GM19351 (cell line): Measurements from ENCODE around the gene SSNA1.

Source experiments
- ATAC-seq: cut with Tn5 transposase; IDR thresholded peaks from one replicate; pipeline ENCODE4 v1.9.1; 2021; ENCODE audit warnings: mild to moderate bottlenecking, moderate library complexity; ENCODE audit not compliant: unreplicated experiment

Gene SSNA1

GRCh38 chr9:137217276-137218211 is 29.1 kb downstream of the SSNA1 start:
- ATAC-seq: no peak

DNA sequence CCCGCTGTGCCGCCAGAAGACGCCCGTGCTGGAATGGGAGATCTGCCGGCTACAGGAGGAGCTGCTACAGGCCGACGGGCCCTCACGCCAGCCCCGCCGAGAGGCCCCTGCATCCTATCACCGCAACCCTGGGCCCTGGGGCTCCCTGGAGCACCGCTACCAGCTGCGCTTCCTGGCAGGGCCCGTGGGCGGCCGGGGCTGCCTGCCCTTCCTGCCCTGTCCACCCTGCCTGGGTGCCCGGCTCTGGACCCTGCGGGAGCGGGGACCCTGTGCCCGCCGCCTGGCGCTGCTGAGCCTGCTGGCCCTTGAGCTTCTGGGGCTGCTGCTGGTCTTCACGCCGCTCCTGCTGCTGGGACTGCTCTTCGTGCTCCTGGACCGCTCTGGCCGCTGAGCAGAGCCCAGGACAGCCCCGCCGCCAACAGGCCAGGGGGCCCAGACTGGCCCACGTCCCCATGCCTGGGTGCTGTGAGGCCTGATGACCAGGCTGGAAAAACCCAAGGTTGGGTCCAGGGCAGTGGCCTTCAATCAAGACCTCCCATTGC is 29.8 kb downstream of the SSNA1 start:
- no peak for ATAC-seq

DNA sequence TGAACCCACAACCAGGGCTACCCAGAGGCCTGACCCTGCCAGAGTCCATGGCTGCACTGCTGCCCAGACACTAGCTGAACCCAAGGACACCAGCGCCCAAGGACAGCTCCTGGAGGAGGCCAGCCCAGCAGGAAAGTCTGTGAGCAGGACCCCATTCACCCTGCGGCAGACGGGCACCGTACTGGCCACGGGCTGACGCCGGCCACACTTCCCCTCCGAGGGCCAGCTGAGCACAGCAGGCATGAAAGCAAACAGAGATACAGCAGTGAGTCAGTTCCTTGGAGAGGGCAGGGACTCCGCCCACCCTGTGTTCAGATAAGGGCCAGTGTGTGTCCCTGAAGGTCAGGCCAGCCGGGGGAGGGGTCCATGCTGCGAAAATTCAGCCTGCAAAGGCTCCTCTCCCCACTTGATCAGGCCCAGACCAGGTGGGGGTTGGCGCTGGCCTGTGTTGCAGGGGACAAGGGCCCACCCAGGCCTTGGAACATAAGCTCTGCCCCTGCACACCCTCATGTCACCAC is 30.3 kb downstream of the SSNA1 start:
- ATAC-seq: no peak

GRCh38 chr9:137219757-137220316 is 31.4 kb downstream of the SSNA1 start:
- no peak for ATAC-seq

- no peak for ATAC-seq
Measured at GRCh38 chr9:137220317-137221094, 32.0 kb downstream of the SSNA1 start.

- ATAC-seq: no peak
Measured at GRCh38 chr9:137221095-137221505, 32.6 kb downstream of the SSNA1 start.

DNA sequence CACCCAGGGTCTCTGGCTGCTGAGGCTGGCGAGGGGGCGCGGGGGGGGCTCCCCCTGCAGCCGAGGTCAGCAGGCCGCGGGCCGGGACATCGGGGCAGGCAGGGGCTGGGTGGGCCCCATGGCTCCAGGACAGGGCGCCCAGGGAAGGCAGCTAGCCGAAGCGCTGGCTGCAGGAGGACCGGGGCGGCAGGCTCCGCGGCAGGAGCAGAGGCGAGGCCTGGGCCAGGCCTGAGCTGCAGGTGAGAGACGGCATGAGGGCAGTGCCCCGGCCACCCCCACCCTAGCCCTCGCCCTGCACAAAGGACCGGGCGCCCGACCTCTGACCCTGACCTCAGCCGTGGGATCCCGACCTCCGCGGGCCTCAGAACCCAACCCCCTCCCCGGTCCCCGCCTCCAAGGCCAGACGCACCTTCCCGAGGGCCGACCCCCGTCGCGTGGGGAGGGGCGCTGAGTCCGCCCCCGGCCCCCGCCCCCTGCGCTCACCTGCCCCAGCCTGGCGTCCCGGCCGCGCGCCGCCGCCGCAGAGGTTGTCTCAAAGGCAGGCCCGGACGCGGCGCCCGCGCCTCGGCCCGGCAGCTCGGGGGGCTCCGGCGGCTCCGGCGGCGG is 33.1 kb downstream of the SSNA1 start:
- no peak for ATAC-seq

DNA sequence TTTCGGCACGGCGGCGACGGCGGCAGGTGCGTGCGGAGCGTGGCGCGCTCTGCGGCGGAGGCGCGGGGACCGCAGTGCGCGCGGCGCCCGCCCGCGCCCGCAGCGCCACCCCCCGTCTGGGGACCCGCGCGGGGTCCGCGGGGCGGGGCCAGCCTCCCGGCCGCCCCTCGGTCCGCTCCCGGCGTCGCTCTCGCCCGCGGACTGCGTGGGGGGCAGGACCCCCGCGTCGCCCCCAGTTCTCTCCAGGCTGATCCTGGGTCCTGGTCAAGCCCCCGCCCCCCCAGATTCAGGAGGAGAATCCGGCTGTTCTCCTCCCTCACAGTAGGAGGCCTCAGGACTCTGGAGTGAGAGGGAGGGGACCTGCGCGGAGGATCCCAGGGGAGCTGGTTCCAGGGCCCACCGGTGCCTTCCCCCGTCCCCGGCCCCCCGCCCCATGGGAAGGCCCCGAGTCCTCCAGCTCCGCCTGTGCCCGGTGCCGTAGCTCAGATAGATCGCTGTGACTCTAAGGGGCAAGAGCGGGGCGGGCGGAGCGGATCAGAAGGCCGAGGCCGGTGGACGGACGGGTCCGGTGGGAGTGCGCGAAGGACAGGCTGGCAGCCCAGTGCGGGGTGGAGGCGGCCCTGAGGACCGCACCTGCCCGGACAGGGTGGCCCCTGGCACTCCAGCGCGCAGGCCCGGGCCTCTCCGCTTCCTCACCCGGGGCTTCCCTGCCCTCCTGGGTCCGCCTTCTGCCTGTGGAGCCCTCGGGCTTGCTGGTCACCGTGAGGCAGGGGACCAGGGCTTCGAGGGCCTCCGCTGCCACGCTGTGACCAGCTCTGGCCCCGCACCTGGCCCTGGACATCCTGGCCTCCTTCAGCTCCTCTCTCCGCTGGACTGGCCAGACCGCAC is 34.0 kb downstream of the SSNA1 start, which contains the start of gene RNF208:
Gene RNF208 (minus strand): TSS at position 51 of the 888 bp plus-strand sequence. CDS start 1,028 bp downstream, outside the sequence.
- ATAC-seq: no peak

DNA sequence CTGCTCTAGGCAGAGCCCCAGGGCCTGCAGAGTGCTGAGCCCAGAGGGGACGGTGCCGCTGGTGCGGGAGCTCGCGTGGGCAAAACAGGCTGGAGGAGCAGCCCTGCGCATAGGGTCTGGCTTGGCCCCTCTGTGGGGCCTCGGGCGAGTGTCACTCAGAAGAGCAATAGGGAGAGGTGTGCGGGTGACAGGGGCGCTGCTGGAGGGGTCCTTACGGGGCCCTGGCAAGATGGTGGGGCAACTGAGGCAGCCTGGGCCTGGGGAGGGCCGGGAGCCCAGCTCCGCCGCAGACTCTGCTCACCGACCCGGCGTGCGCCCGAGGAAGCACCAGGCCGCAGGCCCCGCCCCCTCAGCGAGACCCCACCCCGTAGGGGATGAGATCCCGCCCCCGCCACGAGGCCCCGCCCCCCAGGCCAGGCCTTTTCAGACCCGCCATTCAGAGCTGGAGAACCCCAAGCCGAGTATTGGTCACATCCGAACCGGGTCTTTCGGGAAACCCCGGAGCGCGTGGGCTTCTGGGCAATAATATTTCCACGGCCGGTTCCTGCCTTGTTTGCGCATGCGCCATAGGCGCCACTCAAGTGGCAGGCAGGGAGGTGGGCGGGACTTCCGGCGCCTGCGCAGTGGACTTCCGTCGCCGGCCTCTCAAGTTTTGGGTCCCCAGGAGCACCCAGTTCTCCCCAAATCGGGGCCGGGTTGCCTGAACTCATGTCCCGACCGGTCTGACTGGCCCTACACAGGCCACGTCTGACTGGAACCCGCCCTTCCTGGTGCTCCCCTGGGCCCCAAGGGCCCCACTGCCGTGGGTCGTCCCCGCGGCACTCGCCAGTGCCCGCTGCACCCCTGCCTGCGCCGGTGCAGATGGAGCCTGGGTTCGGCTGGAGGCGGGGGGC is 34.8 kb downstream of the SSNA1 start:
- peak; percentile 74 for ATAC-seq

DNA sequence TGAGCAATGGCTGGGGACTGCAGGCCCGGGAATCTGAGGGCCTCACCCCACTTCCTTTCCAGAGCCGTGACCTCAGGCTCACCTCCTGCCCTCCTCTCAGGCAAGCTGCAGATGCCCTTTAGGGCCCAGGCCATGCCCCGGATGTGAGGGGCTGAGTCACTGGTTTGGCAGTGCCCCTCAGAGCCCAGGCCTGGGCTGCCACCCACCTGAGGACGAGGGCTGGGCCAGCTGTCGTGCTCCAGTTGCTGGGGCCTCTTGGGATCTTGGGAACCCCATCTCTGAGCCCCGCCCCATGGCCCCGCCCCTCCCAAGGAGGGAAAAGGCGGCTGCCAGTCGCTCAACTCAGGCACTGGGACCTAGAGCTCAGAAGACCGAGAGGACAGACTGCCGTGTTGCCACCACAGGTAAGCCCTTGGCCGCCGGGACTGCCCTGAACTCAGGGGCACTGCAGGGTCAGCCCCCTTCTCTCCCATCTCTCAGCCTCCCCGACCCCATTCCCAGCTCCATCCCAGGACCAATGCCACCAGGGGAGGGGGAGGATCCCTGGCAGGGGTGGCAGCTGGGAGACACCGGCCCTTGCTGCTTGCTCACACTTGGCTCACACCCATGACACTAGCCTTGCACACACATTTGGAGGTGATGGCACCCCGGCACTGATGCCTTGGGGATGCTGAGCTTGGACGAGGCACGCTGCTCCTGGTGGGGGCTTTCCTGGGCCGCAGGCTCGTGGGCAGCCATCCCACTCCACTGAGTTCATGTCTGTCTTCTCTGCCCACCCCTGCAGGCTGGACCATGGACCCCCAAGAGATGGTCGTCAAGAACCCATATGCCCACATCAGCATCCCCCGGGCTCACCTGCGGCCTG is 36.6 kb downstream of the SSNA1 start, which contains the start of gene CYSRT1:
Gene CYSRT1 (plus strand): TSS at position 345 of the 865 bp plus-strand sequence. CDS start 448 bp downstream, at position 793.
- ATAC-seq: no peak

- no peak for ATAC-seq
Measured at GRCh38 chr9:137225699-137226331, 37.3 kb downstream of the SSNA1 start.

DNA sequence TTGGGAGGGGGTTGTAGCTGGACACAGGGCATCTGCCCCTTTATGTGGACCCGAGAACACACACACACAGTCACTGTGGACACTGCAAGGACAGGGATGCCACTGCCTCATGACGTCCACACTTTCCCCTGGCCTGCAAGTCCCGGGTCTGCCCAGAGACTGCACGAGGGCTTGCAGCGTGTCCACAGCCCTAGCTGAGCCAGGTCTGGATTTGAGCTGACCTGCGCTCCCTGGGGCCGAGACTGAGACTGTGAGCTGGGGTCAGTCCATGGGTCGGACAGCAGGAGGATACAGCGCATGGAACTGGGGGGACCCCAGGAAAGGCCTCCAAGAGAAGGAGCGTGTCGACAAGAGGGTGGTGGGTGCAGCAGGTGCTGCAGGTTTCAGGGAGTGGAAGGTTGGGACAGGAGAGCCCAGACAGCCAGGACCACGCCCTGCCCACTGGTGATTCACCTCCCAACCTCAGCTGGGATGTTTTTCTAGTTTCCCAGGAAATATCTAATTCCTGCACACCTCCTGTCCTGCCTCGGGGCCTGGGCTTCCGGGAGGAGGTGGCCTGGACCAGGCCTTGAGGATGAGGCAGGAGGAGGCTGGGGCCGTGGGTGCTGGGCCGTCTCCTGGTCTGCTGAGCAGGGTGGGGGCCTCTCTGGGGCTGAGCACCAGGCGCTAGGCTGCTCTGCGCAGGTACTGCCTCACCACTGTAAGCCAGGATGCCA is 38.0 kb downstream of the SSNA1 start:
- ATAC-seq: no peak

DNA sequence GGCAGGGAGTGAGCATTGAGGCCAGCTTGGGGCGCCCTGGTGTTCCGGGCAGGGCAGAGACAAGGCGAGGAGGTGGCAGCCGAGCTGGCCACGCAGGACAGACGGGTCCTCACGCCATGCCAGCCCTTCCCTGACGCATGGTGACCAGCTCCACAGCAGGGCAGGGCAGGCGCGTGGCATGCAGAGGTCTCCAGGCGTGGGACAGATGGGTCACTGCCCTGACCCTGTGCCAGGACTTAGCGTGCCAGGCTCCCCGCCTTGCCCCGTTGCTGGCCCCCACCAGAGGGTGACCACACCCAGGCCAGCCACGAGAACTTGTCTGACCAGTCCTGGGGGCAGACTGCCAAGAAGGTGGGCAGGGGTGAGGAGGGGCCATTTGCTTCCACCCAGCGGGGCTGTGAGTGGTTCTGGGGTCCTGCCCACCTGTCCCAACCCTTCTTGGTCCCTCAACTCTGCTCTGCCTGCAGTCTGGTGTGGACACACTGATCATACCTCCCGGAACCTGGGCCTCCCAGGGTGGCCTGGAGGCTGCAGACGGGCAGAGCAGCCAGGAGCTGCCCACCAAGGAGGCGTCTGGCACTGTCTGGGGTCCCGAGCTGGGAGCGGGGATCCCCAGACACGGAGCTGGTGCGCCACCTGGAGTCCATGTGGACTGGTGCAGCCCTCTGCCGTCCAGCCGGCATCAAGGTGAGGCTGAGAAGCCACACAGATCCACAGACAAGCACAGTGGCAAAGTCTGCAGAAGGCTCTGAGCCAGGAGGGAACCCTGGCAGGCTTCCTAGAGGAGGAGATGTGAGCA is 38.8 kb downstream of the SSNA1 start, which contains the start of gene RNF224:
Gene RNF224 (plus strand): TSS at position 449 of the 799 bp plus-strand sequence. CDS start 834 bp downstream, outside the sequence.
- no peak for ATAC-seq

DNA sequence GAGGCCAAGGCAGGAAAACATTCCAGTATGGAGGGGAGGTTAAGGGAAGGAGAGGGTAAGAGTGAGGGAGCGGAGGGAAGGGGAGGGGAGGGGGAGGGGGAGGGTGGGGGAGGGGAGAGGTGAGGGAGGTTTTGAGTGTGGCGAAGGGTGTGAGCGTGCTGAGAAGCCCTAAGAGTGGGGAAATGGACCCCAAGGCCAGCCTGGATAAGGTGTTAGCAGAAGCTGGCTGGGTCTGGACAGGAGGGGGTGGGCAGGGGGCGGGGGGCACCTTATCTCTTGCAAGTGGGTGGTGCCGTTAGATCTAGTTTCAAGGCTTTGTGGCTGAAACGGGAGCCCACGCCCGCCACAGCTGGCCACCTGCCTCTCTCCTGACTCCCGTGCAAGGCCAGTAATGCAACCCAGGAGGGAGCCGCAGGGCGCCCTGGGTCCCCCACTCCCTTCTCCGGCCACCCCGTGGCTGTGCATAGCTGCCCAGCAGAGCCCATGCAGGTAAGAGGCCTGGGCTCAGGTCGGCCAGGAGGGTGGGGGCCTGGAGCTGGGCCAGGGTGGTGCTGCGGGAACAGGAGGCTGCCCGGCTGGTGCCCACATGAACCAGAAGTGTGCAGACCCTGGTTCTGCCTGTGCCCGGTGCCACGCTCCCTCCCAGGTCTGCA is 39.5 kb downstream of the SSNA1 start:
- no peak for ATAC-seq

DNA sequence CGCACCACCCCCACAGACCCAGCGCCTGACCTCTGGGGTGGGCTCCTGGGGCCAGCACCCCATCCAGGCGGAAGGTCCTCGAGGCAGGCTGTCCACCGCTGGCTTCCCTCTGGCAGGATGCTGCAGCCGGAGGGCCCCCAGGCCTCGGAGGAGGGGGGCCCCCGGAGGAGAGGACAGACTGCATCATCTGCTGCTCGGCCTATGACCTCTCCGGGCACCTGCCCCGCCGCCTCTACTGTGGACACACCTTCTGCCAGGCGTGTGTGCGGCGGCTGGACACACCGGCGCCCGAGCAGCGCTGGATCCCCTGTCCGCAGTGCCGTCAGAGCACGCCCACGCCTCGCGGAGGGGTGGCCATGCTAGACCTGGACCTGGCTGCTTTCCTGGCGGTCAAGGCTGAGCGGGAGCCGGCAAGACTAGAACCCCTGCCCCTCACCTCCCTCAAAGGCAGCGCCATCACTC is 40.1 kb downstream of the SSNA1 start:
- ATAC-seq: no peak
